ENCODE data around the gene SERTAD3.
A peak's percentile ranks its signal among the peaks of the same experiment; 100 is the strongest.
"Not testable (repeated sequence)": the region's sequence is repeated elsewhere in the genome, so short reads cannot be mapped to it uniquely, and the experiment has no call there.

The SERTAD3 gene, protein sequence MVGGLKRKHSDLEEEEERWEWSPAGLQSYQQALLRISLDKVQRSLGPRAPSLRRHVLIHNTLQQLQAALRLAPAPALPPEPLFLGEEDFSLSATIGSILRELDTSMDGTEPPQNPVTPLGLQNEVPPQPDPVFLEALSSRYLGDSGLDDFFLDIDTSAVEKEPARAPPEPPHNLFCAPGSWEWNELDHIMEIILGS

DNA sequence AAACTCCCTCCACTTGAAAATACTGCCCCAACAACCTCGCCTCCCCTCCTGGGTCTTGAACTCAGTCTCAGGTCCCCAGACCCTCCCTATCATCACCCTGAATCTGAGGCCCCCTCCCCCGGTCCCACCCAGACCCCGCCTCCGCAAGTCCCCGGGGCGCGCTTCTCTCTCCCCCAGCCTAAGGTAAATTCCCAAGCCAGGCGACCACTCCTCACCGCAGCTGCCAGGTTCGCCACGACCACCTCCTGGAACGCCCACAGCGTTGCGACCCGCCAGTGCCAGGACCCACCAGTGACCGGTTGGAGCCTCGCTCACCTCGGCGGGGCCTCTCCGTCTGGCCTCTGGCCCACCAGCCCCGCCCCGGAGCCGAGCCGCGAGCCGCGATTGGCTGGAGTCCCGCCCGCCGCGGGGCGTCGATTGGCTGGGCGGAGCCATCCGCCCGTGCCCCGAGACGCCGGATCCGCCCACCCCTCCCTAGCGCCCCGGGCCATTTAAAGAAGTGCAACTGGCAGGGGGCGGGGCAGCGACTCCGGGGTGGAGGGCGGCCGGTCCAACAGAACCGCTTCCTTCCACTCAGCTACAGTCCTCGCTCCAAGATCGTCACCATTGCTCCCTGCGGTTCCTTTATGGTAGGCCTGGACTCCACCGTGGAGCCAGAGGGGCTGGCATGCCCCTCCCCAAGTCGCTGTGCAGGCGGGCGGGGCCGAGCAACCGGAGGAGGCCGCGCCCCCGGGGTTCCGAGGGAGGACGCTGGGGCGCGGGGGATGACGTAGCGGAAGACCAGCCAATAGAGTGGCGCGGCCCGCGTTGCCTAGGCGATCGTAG lies at the start of gene SERTAD3:
Gene SERTAD3, minus strand, starts transcription at position 336 of the 825 bp plus-strand sequence. CDS start 2,255 bp downstream, outside the sequence.
- Histone ChIP-seq H3K36me3 (replicated peaks) (peaks cover 24% of the 10 kb centered on the region), H3K27me3 (replicated peaks) (no peaks in the 10 kb centered on the region), H3K27ac (peak within 1 kb of the TSS; percentile 85), H3K4me3 (ENCODE audit: low read depth, low read length) (peak within 1 kb of the TSS; percentile 98)
- DNase-seq = peak; percentile 91
- TF ChIP-seq, protein P1, sequence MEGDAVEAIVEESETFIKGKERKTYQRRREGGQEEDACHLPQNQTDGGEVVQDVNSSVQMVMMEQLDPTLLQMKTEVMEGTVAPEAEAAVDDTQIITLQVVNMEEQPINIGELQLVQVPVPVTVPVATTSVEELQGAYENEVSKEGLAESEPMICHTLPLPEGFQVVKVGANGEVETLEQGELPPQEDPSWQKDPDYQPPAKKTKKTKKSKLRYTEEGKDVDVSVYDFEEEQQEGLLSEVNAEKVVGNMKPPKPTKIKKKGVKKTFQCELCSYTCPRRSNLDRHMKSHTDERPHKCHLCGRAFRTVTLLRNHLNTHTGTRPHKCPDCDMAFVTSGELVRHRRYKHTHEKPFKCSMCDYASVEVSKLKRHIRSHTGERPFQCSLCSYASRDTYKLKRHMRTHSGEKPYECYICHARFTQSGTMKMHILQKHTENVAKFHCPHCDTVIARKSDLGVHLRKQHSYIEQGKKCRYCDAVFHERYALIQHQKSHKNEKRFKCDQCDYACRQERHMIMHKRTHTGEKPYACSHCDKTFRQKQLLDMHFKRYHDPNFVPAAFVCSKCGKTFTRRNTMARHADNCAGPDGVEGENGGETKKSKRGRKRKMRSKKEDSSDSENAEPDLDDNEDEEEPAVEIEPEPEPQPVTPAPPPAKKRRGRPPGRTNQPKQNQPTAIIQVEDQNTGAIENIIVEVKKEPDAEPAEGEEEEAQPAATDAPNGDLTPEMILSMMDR (IDR thresholded peaks at IDR 0.05; ENCODE audit: low read depth, low read length, missing control alignments) = no peak
- in situ Hi-C loops (cut with HindIII; ENCODE audit: low pct_ligation_motif_present, low sequenced_read_pairs) = no loop called here

DNA sequence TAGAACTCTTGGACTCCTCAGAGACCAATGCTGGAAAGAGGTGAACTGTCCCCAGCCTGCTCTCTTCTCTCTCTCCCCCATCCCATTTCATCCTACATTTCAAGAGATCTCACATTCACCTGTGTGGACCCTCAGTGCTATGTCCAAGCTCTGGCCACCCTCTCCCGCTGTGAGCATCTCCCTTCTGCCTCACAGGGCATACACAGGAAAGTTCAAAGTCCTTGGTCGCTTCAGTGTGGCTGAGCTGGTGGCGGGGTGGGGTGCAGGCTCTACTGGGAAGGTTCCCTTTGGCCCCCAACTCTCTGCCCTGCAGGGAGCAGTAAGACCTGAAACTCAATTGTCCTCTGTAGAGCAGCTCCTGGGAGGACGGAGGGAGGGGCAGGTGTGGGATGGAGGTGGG lies 49.6 kb upstream of the SERTAD3 start:
- DNase-seq = no peak
- TF ChIP-seq, protein P1 (IDR thresholded peaks at IDR 0.05; ENCODE audit: low read depth, low read length, missing control alignments) = no peak
- peaks cover 5% of the 10 kb centered on the region for H3K27me3 ChIP-seq (replicated peaks)
- H3K27ac ChIP-seq = no peak overlapping the region
- H3K4me3 ChIP-seq (ENCODE audit: low read depth, low read length) = no peak overlapping the region
- in situ Hi-C loops (cut with HindIII; ENCODE audit: low pct_ligation_motif_present, low sequenced_read_pairs) = no loop called here
- no peaks in the 10 kb centered on the region for H3K36me3 ChIP-seq (replicated peaks)

DNA sequence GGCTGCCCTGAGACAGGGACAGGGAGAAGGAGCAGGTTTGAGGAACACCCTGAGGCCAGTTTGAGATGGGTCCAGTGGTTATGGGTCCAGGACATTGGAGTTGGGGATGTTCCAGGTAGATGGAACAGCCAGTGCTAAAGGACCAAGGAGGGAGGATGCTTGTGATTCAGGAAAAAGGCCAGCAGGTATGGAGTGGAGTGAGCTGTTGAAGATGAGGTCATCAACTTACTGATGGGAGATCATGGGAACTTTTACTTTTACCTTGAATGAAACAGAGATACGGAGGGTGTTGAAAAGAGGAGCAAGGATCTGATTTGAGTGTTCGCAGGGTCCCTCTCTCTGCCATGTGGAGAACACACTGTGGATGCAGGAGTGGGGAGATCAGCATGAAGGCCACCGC lies 48.1 kb upstream of the SERTAD3 start:
- peaks cover 5% of the 10 kb centered on the region for H3K27me3 ChIP-seq (replicated peaks)
- TF ChIP-seq, protein P1 (IDR thresholded peaks at IDR 0.05; ENCODE audit: low read depth, low read length, missing control alignments) = no peak

DNA sequence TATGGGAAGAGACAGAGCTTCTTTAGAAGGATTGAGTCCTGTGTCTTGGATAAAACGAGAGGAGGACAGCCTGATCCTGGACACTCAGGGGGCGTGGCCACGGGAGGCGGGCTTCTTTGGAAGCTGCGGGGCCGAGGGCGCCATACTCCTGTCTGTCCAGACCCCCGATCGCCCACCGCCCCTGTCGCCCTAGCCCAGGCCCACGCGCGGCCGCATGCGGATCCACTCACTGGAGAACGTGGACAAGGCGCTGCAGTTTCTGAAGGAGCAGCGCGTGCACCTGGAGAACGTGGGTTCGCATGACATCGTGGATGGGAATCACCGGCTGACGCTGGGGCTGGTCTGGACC lies 45.7 kb upstream of the SERTAD3 start:
- no peak for DNase-seq
- H3K27me3 ChIP-seq (replicated peaks) = peaks cover 5% of the 10 kb centered on the region

More for the DNA sequence above, 48.1 kb upstream of the SERTAD3 start:
- Histone ChIP-seq H3K4me3 (ENCODE audit: low read depth, low read length) (no peak overlapping the region), H3K36me3 (replicated peaks) (no peaks in the 10 kb centered on the region), H3K27ac (no peak overlapping the region)
- no peak for DNase-seq
- in situ Hi-C loops (cut with HindIII; ENCODE audit: low pct_ligation_motif_present, low sequenced_read_pairs) = no loop called here

DNA sequence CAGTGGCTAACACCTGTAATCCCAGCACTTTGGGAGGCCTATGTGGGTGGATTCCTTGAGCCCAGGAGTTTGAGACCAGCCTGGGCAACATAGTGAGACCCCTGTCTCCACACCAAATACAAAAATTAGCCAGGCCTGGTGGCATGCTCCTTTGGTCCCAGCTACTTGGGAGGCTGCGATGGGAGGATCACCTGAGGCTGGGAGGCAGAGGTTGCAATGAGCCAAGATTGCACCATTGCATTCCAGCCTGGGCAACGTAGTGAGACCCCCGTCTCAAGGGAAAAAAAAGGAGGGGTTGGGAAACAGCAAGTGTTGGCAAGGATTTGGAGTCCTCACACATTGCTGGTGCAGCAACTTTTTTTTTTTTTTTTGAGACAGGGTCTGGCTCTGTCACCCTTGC lies 41.9 kb upstream of the SERTAD3 start:
- Histone ChIP-seq H3K36me3 (replicated peaks) (no peaks in the 10 kb centered on the region), H3K27me3 (replicated peaks) (no peaks in the 10 kb centered on the region), H3K27ac (no peak overlapping the region), H3K4me3 (ENCODE audit: low read depth, low read length) (no peak overlapping the region)
- in situ Hi-C loops (cut with HindIII; ENCODE audit: low pct_ligation_motif_present, low sequenced_read_pairs) = no loop called here
- TF ChIP-seq, protein P1 (IDR thresholded peaks at IDR 0.05; ENCODE audit: low read depth, low read length, missing control alignments) = no peak
- DNase-seq = no peak

More for the DNA sequence above, 45.7 kb upstream of the SERTAD3 start:
- H3K4me3 ChIP-seq (ENCODE audit: low read depth, low read length) = no peak overlapping the region
- H3K36me3 ChIP-seq (replicated peaks) = no peaks in the 10 kb centered on the region
- no peak overlapping the region for H3K27ac ChIP-seq
- TF ChIP-seq, protein P1 (IDR thresholded peaks at IDR 0.05; ENCODE audit: low read depth, low read length, missing control alignments) = no peak
- in situ Hi-C loops (cut with HindIII; ENCODE audit: low pct_ligation_motif_present, low sequenced_read_pairs) = no loop called here

DNA sequence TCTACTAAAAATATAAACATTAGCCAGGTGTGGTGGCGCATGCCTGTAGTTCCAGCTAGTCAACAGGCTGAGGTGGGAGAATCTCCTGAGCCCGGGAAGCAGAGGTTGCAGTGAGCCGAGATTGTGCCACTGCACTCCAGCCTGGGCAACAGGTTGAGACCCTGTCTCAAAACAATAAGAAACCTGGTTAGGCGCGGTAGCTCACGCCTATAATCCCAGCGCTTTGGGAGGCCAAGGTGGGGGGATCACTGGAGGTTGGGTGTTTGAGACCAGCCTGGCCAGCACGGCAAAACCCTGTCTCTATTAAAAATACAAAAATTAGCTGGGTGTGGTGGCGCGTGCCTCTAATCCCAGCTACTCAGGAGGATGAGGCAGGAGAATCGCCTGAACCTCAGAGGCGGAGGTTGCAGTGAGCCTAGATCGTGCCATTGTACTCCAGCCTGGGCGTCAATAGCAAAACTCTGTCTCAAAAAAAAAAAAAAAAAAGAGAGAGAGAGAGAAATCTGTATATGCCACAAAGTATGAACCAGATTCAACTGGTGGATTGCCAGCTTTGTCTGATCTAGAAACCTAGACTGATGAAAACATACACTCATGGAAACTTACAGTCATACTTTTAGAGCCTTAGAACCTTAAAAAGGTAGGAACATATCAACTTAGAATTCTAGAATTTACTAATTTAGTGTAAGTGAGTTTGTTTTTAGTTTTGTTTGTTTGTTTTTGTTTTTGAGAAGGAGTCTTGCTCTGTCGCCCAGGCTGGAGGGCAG lies 31.9 kb upstream of the SERTAD3 start:
- H3K4me3 ChIP-seq (ENCODE audit: low read depth, low read length); H3K27ac ChIP-seq; H3K27me3 ChIP-seq (replicated peaks); in situ Hi-C loops (cut with HindIII; ENCODE audit: low pct_ligation_motif_present, low sequenced_read_pairs); H3K36me3 ChIP-seq (replicated peaks); DNase-seq: not testable (repeated sequence)

Data from brain microvascular endothelial cell (primary cell).